Ovary (tissue), 3 donors: ENCODE data around the gene CD200.
A peak's percentile ranks its signal among the peaks of the same experiment; 100 is the strongest.

Experiments
- POLR2A ChIP-seq: fragments of 450-650 bp; IDR thresholded peaks from one replicate; pipeline ENCODE4 v1.6.1; 2017; ENCODE audit warnings: antibody characterized with exemption, mild to moderate bottlenecking, moderate library complexity
- TF ChIP-seq, protein P1 (sequence below), 3 donors: fragments of 450-650 bp in 2 of 3; fragments of 200-600 bp in 1 of 3; IDR thresholded peaks; one replicate each; pipeline versions ENCODE4 v1.5.1 to v1.8.0; 2016 to 2022; ENCODE audit warnings: antibody characterized with exemption in 3 of 3, mild to moderate bottlenecking in 1 of 3
- donor health status: DM: no; HTN: no; CAD: no.

DNA sequence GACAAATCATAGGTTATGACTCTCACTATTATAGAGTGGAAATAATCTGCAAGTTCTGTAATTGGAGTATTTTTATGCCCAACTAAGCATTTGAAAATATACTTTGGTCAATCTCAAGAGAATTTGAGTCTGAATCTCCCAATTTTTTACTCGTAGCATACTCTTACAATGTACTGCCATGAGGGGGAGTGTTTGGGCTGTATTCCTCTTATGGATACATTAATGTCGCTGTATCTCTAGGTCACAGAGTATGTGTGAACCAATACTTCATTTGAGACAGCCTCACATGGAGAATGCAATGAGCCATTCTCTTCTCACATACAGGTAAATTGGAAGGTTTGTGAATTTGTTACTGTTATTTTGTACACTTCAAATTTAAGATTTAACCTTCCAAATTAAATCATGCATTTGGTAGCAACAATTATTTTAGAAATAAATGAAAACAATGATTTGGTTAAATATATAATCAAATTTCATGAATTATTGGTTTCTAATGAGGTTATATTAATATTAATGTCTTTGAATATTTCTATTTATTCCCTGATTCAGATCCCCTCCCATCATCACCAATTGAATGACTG, 5.5 kb upstream of the CD200 start:
- TF ChIP-seq, protein P1, sequence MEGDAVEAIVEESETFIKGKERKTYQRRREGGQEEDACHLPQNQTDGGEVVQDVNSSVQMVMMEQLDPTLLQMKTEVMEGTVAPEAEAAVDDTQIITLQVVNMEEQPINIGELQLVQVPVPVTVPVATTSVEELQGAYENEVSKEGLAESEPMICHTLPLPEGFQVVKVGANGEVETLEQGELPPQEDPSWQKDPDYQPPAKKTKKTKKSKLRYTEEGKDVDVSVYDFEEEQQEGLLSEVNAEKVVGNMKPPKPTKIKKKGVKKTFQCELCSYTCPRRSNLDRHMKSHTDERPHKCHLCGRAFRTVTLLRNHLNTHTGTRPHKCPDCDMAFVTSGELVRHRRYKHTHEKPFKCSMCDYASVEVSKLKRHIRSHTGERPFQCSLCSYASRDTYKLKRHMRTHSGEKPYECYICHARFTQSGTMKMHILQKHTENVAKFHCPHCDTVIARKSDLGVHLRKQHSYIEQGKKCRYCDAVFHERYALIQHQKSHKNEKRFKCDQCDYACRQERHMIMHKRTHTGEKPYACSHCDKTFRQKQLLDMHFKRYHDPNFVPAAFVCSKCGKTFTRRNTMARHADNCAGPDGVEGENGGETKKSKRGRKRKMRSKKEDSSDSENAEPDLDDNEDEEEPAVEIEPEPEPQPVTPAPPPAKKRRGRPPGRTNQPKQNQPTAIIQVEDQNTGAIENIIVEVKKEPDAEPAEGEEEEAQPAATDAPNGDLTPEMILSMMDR (IDR thresholded peaks at IDR 0.05), result peak in 2 of 3 donors; percentile 48 to 53
- no peak for TF ChIP-seq POLR2A
